ENCODE data around the gene NUP93.

GRCh38 chr16:56878282-56878854, 148.4 kb downstream of the NUP93 start:
- no peak for TF ChIP-seq POLR2AphosphoS5 (IDR thresholded peaks at IDR 0.05)
- TF ChIP-seq RAD21 (conservative IDR thresholded peaks at IDR 0.05), result no peak
- TF ChIP-seq, protein P1, sequence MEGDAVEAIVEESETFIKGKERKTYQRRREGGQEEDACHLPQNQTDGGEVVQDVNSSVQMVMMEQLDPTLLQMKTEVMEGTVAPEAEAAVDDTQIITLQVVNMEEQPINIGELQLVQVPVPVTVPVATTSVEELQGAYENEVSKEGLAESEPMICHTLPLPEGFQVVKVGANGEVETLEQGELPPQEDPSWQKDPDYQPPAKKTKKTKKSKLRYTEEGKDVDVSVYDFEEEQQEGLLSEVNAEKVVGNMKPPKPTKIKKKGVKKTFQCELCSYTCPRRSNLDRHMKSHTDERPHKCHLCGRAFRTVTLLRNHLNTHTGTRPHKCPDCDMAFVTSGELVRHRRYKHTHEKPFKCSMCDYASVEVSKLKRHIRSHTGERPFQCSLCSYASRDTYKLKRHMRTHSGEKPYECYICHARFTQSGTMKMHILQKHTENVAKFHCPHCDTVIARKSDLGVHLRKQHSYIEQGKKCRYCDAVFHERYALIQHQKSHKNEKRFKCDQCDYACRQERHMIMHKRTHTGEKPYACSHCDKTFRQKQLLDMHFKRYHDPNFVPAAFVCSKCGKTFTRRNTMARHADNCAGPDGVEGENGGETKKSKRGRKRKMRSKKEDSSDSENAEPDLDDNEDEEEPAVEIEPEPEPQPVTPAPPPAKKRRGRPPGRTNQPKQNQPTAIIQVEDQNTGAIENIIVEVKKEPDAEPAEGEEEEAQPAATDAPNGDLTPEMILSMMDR (IDR thresholded peaks at IDR 0.05; ENCODE audit: poor library complexity, severe bottlenecking), result no peak
- TF ChIP-seq TAF1 (IDR thresholded peaks at IDR 0.05; ENCODE audit: low read depth), result no peak
- no peak for TF ChIP-seq REST (IDR thresholded peaks at IDR 0.05; ENCODE audit: borderline replicate concordance)
- TF ChIP-seq MXI1 (conservative IDR thresholded peaks at IDR 0.05; ENCODE audit: poor library complexity, severe bottlenecking), result no peak
- TF ChIP-seq EZH2 (IDR thresholded peaks at IDR 0.05; ENCODE audit: borderline replicate concordance, insufficient read depth, low read length, poor library complexity, severe bottlenecking), result no peak
- no peak for TF ChIP-seq EP300 (conservative IDR thresholded peaks at IDR 0.05; ENCODE audit: poor library complexity, severe bottlenecking)
